DMS79 treated with DMSO at 0.1 percent for 48 hours (cell line): Measurements from ENCODE around the gene ZNF211.
A peak's percentile ranks its signal among the peaks of the same experiment; 100 is the strongest.

ENCODE experiments used
- DNase-seq: peaks from one replicate; lab custom pipeline; 2025; lab: John Stamatoyannopoulos, UW

Gene ZNF211

GRCh38 chr19:57656346-57656745, 23.4 kb downstream of the ZNF211 start:
- DNase-seq = no peak

GRCh38 chr19:57664269-57665127, 31.5 kb downstream of the ZNF211 start:
- DNase-seq = peak; percentile 53

GRCh38 chr19:57665261-57665806, 32.4 kb downstream of the ZNF211 start:
- DNase-seq = no peak

- no peak for DNase-seq
Measured at GRCh38 chr19:57667228-57667627, 34.3 kb downstream of the ZNF211 start.

GRCh38 chr19:57668635-57669034, 35.7 kb downstream of the ZNF211 start, which contains the start of gene ZSCAN4:
Gene ZSCAN4, plus strand, starts transcription at chr19:57668935. Its CDS starts 7,211 bp downstream, at chr19:57676146.
- no peak for DNase-seq

- DNase-seq = no peak
Measured at GRCh38 chr19:57671124-57671895, 38.3 kb downstream of the ZNF211 start.

- no peak for DNase-seq
Measured at GRCh38 chr19:57672466-57672865, 39.5 kb downstream of the ZNF211 start.

- no peak for DNase-seq
Measured at GRCh38 chr19:57675881-57676280, 42.9 kb downstream of the ZNF211 start.

- no peak for DNase-seq
Measured at GRCh38 chr19:57682226-57682766, 49.3 kb downstream of the ZNF211 start.

- DNase-seq = no peak
Measured at GRCh38 chr19:57686727-57687126, 53.8 kb downstream of the ZNF211 start.

- no peak for DNase-seq
Measured at GRCh38 chr19:57687363-57688010, 54.5 kb downstream of the ZNF211 start.

- DNase-seq = no peak
Measured at GRCh38 chr19:57688011-57688763, 55.2 kb downstream of the ZNF211 start.

GRCh38 chr19:57689750-57690149, 56.8 kb downstream of the ZNF211 start:
- DNase-seq = no peak
